ENCODE measurements around the gene AP3B1.

AP3B1 gene

DNA sequence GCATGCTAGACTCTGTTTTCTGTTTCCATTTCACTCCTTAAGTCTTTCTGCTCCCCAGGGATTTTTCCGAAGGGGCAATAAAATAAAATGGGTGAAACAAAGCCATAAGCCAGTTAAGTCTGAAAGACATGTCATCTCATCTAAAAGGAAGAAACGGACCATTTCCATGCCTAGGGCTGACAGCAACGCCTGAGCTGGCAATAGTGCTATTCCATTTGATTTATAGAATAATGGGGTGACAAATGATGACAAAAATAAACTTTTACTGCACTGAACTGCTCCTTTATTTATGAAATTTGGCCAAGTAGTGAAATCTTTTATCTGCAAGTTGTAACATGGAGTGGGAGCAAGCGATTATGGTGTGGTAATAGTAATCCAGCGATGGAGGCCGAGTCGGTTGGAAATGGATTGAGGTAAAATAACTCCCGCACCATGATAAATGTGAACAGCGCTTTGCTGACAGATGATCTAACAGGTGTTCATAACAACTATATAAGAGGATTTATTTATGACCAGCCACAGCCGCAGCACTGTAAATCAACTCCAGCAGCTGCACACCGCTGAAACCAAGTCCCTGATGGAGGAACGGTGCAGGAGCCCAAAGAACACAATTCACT lies 298.6 kb downstream of the AP3B1 start:
- no peak for DNase-seq

DNA sequence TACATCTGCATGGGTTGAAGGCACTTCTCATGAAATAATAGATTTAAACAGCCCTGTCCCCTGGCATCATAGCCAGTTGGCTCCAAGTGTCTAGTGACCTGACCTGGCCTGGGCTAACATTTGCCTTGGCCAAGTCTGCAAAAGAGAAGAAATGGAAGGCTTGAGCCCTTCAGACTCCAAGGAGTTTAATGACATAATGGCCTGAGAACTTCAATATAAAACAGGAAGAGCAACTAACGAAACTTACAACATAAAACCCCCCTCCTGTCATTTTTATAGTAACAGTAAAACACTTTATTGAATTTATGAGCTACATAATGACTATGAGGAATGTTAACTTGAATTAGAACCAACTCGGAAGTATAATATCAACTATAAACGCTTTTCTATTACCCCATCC lies 299.6 kb downstream of the AP3B1 start:
- no peak for DNase-seq

DNA sequence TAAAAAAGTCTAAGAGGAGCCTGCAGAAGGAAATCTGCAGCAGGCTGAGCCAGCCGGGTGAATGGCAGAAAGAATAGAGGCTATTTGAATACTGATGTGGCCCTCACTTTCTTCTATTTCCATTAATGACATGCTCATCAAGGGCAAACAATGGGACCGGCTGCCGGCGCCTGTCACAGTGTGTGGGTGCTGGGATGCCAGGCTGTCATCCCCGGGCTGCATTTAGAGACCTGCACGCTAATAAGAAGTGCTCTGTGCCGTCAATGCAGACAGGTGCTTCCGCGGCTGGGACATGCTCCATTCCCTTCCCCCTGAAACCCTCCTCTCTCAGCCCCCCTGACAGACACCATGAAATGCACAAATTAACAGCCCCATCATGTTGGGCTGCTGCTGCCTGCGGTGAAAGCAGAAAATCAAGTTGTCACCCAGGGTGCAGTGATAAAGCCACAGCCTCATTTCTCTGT lies 300.6 kb downstream of the AP3B1 start:
- no peak for DNase-seq

DNA sequence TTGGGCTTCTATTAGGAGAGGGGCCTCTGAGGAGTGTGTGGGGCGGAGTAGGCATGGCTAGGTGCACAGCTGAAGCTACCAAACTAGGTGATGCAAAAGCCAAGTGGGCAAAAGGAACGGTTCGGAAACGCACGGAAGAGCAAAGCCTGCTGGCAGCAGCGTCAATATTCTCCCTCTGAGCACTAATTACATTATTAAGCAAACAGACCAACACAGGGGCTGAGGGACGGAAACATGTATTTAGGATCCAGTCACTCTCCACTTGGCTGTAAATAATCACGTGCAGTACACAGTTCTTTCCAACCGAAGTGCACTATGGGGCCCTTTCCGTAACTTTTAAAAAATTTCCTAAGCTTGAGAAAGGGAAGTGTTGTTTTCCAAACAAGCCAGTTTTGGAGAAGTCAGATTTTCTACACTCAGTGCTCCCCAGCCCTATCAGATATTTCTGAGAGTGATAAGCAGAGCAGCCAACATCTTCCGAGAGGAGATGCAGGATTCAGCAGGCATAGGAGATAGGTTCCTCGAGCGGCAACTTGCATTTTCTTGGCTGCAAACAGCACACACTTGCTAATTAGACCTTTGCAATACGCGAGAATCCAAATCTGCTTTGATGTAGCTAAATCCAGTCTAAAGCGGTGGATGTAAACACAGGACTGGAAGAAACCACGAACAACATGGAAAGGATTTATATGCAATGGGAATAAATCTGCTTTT lies 301.2 kb downstream of the AP3B1 start:
- DNase-seq, result no peak

DNA sequence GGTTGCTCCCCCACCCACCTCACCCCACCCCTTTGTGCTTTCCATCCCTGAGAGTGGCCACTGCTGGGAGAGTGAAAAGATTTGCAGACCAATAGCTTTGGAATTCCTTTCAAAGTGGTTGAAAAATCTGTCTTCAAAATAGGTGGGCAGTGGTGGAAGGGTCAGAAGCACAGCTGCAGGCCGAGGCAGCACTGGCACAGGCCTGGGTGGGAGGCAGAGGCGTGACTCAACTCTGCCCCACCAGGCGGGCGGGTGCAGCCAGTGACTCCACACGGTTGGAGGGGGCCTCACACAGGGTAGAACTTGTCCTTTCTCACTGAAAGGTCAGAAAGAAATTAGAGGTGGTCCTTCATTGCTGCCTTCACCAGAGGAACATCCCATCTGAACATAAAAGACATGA lies 303.4 kb downstream of the AP3B1 start:
- no peak for DNase-seq

DNA sequence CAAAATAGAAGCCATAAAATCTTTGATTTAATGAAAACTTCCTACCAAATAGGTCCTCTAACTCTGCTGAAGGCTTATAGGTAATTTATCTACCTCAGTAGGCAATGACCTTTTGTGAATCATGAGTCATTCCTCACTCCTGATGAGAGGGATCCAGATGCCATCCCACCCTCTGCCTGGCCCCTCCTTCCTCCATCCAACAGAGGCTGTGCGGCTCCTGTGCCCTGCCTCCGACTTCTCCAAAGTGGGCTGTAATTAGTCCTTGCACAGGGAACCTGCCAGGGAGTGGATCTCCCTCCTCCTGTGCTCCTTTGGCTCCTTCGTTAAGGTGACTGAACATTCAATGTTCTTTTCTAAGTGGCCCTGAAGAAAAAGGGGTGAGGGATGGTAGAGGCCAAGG lies 304.5 kb downstream of the AP3B1 start:
- no peak for DNase-seq

DNA sequence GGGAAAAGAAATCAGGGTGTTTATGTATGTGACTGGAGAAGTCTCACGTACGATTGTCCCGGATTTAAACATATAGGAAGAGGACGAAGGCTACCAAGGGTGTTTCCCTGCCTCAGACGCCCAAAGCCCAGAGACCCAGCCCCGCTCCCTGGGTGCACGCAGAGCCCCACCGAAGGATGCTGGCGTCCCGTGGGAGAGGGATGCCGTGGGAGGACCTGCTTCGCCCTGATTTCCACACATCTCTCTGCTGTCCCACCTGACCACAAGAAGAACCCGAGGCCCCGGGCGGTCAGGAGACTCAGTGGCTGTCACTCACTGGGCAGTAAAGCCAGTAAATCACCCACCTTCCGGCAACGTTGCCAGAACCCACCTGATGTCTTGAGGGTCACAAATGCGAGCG lies 306.5 kb downstream of the AP3B1 start:
- no peak for DNase-seq

DNA sequence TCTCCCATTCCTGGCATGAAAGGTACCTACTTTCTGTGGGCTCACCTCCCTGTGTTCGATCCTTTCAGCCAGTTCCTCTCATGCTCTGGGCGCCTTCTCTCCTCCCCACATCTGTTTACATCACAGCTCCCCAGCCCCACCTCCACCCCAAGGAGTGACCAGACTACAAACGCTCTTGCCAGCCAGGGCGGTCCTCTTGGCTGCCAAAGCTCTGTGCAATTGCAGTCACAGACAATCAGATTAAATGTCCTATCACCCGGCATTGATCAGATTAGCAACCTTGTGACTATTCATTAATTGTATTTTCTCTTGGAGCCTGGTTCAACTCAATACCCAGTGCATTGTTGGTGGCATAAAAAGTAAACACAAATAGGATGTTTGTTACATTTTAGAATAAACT lies 307.2 kb downstream of the AP3B1 start:
- DNase-seq, result no peak

DNA sequence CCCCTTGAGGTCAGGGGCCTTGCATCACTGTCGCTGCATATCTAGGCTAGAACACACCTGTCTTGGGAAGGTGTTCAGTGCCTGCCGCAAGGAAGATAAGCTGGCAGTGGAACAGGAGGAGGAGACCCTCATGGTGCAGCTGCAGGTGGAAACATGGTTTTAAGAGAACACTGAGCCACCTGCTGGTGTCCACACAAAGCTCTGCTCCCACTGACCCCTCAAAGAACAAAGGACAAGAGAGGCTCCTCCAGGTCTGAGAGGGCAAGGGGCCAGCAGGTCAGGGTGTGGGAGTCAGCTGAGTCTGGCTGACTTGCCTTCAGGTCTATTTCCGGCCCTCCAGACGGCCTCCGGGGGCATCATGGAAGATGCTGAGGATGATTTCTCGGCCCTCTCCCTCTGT lies 308.2 kb downstream of the AP3B1 start:
- DNase-seq, result no peak

DNA sequence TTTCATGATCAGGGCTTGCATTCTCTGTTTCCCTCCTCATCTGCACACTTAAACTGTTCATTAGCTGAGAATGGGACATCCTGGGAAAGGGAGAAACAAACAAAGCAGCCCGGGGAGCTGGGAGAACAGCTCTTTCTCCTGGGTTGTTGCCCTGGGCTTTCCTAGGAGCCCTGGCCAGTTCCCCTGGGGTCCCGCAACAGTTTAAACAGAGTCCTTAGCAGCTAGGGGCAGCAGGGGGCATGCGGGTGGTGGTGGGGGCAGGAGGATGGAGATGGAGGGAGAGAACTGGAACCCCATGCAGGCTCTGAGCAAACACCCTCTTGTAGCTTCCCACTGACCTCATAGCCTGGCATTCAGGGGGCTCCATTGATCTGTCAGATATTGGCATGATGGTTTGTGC lies 309.3 kb downstream of the AP3B1 start:
- no peak for DNase-seq

DNA sequence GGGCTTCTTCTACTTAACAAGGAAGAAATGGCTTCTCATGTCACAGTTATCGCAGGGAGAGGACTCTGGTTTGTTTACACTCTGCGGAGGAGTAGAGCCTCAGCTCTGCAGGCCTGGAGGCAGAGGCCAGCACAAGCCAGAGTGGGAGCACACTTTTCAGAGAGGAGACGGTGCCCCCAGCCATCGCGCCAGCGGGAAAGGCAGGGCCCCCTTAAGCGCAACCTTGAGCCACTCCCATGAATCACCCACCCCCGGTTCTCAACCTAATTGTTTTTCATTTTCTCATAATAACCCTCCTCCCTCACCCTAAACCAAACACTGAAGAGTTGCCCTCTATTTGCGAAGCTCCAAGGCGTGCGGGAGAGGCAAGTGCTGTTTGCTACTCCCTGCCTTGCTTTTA lies 309.9 kb downstream of the AP3B1 start:
- DNase-seq, result no peak

DNA sequence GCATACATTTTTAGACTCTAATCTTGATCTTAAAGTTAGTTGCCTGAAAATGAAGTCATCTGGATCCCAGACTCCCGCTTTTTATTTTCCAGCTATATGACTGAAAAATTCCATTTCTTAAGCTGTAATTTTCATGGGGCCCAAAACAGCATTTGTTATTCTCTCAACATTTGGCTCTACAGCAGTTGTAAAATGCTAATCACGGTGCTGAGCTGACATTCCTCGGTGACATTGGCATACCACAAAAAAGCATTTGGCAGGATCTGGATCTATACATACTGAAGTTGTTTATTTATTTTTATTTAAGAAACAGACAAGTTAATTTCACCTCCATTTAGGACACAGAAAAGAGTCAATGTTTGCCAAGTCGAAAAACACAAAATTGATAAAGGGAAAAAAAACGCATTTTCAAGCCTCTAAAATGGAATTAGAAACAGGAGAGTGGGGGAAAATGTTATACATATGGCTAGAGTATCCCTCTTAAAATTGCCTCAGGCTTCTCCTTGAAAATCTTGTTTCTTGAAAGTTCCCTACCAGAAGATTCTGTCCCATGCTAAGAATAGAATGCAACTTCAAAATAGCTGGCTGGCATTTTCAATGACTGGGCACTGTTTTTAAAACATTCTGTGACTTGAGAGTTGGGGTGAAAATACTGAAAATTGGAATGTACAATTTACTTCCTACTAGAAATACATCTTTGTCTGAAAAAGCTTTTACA lies 310.9 kb downstream of the AP3B1 start:
- no peak for DNase-seq

DNA sequence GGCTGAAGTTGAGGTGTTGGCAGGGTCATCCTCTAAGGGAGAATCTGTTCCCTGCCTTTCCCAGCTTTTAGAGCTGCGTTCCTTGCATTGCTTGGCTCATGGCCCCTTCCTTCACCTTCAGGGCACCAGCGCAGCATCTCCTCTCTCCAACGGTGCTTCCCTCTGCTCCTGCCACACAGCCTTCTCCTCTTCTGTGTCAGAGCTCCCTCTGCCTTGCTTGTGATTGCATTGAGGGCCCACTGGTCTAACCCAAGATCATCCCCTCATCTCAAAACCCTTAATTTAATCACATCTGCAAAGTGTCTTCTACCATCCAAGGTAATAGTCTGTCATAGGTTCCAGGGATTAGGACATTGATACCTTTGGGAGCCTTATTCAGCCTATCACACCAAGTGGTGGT lies 312.7 kb downstream of the AP3B1 start:
- DNase-seq, result no peak

DNA sequence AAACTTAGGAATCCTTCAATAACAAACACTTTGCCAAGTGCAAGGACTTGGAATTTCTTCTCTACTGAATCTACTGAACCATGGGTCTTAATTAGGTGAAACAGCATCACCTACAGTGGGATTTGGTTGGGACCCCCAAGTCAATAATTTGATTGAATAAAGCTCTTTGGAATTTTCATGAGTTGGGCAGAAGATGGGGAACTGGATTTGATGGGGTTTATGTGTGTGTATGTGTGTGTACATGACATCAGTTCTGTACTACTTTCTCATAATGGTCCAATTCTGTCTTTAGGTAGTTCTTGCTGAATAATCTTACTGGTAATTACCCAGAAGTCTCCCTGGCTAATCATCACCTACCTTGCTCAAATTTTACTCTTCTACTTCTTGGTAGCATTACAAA lies 319.9 kb downstream of the AP3B1 start:
- no peak for DNase-seq

DNA sequence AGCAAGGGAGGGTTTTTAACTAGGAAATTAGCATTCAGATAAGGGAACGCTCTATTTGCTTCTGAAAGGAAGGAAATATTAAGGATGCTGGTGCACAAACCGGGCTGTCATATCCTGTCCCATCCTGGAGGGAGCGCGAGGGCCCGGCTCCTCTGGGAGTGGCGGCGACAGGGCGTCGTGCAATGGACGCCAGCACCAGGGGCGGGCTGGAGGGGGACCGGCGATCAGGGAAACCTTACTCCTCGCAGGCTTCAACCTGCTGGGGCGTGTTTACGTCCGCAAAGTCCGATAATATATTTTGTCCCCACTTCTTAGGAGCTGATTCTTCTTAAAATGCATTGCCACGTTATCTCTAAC lies 321.3 kb downstream of the AP3B1 start:
- no peak for DNase-seq

DNA sequence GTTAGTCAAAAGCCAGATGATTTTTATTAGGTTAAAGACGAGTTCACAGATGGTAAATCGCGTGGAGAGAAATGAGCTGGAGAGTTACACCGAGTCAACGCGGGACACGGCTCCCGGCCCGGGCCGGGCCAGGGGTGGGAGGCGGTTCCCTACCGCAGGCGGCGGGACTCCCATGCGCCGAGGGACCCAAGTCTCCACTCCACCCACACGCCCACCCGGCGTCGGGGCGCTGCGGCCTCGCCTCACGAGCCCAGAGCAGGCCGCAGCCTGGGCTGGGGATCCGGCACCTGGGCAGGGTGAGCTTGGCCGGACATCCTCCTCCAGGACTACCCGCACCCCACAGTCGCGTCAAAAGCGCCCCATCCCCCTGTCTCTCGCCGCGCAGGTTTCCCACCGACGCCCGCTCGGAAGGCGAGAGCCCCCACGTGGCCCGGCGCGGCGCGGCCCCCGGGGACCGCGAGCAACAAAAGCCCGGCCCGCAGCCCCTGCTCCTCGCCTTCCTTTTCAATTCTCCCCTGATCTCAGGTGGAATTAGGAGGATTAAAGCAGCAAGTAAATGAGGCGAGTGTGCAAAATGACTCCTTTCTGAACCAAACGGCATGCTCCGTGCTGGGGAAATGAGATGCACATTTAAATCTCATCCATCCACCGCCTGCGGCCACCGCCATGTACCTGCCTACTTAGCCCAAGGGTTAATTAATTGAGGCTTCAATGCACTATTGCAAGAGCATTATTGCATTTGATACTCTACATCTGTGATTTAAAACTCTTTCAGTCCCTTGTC lies 321.8 kb downstream of the AP3B1 start:
- no peak for DNase-seq

DNA sequence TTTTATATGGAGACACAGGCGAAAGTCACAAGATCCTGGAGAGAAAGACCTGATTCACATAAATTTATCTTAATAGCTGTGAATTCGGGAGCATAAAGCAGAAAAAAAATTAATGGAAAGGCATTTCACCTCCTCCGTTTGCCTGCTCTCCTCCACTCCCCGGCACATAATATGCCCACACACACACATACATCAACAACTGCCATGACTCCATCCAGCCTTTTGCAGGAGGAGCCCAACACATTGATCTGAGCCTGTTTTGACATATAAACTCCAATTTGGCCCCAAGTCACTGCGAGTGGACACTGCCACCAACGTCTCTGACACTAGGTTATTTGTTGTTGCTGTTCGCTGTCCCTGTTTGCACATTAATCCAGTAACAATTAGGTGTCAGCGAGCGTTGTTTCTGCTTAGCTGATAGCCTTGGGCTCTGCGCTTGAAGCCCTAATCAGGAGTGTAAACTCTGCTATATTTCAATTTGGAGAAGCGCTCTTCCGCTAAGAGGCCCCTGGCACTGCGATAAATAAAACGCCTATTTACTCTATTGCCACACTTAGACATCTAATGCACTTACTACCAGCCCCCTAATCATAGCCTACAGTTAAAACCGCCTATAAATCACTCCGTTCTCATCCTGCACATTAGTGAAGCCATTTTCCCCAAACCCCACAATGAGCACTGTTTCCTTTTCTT lies 322.6 kb downstream of the AP3B1 start:
- DNase-seq, result no peak

DNA sequence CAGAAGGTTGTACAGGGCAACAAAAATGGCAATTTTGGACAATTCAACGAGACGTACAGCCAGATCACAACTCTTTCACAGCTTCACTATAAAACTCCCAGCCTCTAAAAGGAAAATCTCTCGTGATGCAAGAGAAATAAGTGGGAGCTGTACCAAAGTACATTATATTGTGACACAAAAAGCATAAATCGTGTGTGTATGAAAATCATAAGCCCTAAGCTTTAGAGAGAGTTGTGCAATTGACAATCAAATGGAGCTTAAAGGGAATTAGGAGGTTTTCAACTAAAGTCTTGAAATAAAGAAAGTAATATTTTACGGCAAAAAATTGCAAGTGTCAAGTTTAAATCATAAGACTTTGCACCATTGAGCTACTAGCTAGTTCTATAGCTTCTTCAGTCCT lies 323.6 kb downstream of the AP3B1 start:
- DNase-seq, result no peak

DNA sequence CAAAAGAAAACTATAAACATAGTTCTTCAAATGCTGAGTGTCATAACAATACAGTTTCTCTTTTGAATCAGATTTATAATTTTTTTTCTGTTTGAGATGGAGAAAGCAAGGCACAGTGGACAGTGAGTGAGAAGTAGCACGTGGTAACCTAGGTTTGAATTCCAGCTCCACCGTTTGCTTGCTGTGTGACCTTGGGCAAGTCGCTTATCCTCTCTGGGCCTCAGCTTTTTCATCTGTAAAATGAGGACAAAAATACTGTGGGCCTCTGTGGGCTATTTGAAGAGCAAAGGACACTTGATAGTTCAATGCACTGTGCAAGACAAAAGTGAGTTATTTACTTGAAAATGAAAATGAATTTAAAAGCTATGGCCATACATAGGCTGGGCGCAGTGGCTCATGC lies 330.7 kb downstream of the AP3B1 start:
- no peak for DNase-seq

DNA sequence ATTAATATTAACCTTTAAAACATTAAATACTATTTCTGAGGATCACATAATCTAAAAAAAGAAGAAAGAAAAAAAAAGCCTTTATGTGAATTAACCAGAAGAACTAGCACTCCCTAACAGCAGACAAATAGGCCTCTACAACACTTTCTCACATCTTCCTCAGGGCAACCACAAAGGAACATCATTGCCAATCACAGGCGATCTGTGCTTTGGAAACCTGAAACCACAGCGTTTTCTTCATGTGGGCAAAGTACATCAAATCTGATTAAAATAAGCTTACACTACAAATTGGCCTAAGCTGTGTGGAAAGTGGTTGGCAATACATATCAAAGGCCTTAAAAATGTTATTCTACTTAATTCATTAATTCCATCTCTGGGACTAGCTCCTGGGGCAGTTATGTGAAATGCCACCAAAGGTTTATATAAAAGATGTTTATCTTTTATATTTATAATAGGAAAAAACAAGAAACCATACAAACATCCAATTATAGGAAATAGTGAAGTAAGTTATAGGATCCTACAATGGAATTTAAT lies 333.6 kb downstream of the AP3B1 start:
- DNase-seq, result no peak

DNA sequence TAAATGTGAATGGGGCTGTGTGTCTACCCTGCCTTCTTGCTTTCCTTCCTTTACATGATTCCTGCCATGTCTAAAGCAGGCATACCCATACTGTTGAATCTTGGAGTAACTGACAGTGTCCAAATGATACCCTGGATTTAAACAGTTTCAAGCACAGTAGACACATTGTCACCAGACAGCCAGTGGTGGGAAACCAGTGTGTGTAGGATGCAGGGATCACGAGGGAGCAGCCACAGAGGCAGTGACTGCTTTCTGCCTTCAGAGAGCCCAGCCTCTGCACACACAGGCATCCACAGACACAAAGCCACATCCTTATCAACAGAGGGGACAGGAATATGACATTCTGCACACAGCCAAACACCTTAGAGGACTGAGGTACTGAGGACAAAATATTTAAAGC lies 334.2 kb downstream of the AP3B1 start:
- no peak for DNase-seq

DNA sequence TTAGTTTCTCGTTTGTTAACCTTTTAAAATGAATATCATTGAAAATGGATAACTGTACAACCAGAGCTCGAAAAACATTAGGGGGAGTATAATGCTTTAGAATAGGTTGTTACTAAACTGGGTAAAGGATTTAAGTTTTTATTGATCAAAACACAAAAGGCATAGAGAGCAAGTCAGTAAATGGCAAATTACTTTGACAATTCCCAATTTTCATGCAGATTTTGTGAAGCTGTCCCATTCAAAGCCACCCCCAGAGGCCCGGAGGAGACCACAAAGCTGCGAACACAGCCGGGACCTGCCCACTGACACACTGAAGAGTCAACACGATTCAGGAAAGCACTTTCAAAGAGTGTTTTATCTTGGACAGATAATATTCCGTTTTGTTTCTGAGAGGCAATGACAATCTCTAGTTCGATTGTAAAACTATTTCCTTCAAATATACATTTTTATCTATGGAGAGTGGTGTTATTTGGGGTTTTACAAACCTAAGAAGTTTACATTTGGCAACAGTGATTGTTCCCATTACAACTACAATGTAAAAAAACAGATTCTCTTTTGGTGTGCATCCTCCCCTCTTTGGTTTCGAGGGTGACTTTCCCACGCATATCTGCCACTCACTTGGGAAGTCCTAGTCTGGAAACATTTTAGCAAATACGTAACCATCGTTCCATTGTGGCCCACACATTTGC lies 335.7 kb downstream of the AP3B1 start:
- DNase-seq, result no peak
